IMR-90 (cell line): ENCODE measurements around the gene ERLIN1. TPM values are rescaled to one million over a fixed set of nuclear protein-coding genes. Genes with fewer than 3 reads are reported as not detected.

Source experiments
- ATAC-seq: fragments of 200-7000 bp; cut with Tn5 transposase; 2 replicates; pipeline ENCODE4 v1.9.1; 2020; ENCODE audit warnings: low read depth, mild to moderate bottlenecking, moderate library complexity
- BruUV-seq: library from RNA; stranded (reverse); fragments of 400-500 nt; replicated peaks from 2 replicates; lab custom pipeline; 2021; lab: Mats Ljungman, UMichigan
- CTCF ChIA-PET: fragments of 300-600 bp; formaldehyde crosslinking; extraction: SDS; loops from one replicate; lab custom pipeline; 2021; ENCODE audit warnings: antibody characterized with exemption; lab: Yijun Ruan, JAX
- POLR2A ChIA-PET: fragments of 300-600 bp; sonication (Branson Sonifier 250); formaldehyde crosslinking; loops from one replicate; lab custom pipeline; 2022; ENCODE audit warnings: antibody characterized with exemption; ENCODE audit not compliant: unreplicated experiment; lab: Charles Lee
- DNase-seq: peaks from one replicate; pipeline ENCODE4 v3.0.0; 2013
- H2AFZ ChIP-seq: replicated peaks from 2 replicates; pipeline ENCODE3; 2013; ENCODE audit warnings: low read length, mild to moderate bottlenecking; ENCODE audit not compliant: poor library complexity
- H2AK5ac ChIP-seq: 2 replicates; pipeline ENCODE4 v1.6.1; 2013; ENCODE audit warnings: low read depth, low read length, inconsistent platforms
- H2AK9ac ChIP-seq: replicated peaks from 2 replicates; pipeline ENCODE3; 2013; ENCODE audit warnings: mild to moderate bottlenecking, low read depth, low read length, moderate library complexity; ENCODE audit not compliant: poor library complexity
- H2BK120ac ChIP-seq: 2 replicates; pipeline ENCODE4 v1.6.1; 2013; ENCODE audit warnings: low read depth, low read length, inconsistent platforms
- H2BK15ac ChIP-seq: 3 replicates; pipeline ENCODE4 v1.6.1; 2013; ENCODE audit warnings: low read depth, low read length, inconsistent platforms
- H2BK20ac ChIP-seq: 2 replicates; pipeline ENCODE4 v1.6.1; 2013; ENCODE audit warnings: low read depth, mild to moderate bottlenecking, inconsistent platforms, low read length, moderate library complexity
- H2BK5ac ChIP-seq: 2 replicates; pipeline ENCODE4 v1.6.1; 2013; ENCODE audit warnings: mild to moderate bottlenecking, low read depth, low read length, inconsistent platforms; ENCODE audit not compliant: poor library complexity, severe bottlenecking
- H3K14ac ChIP-seq: replicated peaks from 2 replicates; pipeline ENCODE4 v1.6.1; 2013; ENCODE audit warnings: low read depth, low read length, inconsistent platforms
- H3K18ac ChIP-seq: 2 replicates; pipeline ENCODE4 v1.6.1; 2013; ENCODE audit warnings: low read depth, low read length, control low read depth
- H3K23ac ChIP-seq: 2 replicates; pipeline ENCODE4 v1.6.1; 2013; ENCODE audit warnings: low read depth, low read length, inconsistent platforms
- H3K27ac ChIP-seq: 2 replicates; pipeline ENCODE4 v1.5.1; 2013; ENCODE audit warnings: mild to moderate bottlenecking, control low read depth, low read length; ENCODE audit not compliant: insufficient read depth
- H3K27me3 ChIP-seq: 2 replicates; pipeline ENCODE4 v1.6.1; 2013; ENCODE audit warnings: low read length; ENCODE audit not compliant: control insufficient read depth, insufficient read depth
- H3K36me3 ChIP-seq: 2 replicates; pipeline ENCODE4 v1.6.1; 2013; ENCODE audit warnings: low read length, mixed read lengths; ENCODE audit not compliant: control insufficient read depth, insufficient read depth
- H3K4ac ChIP-seq: 2 replicates; pipeline ENCODE4 v1.6.1; 2013; ENCODE audit warnings: low read depth, low read length, inconsistent platforms
- H3K4me1 ChIP-seq: 2 replicates; pipeline ENCODE4 v1.6.1; 2013; ENCODE audit warnings: low read length, mixed read lengths; ENCODE audit not compliant: control insufficient read depth, insufficient read depth
- H3K4me2 ChIP-seq: 2 replicates; pipeline ENCODE4 v1.6.1; 2013; ENCODE audit warnings: low read depth, mild to moderate bottlenecking, control low read depth, low read length, moderate library complexity
- H3K4me3 ChIP-seq: 2 replicates; pipeline ENCODE4 v1.5.1; 2013; ENCODE audit warnings: low read depth, mild to moderate bottlenecking, control low read depth, low read length, moderate library complexity; ENCODE audit not compliant: insufficient read depth
- H3K56ac ChIP-seq: 2 replicates; pipeline ENCODE4 v1.6.1; 2013; ENCODE audit warnings: low read length, inconsistent platforms; ENCODE audit not compliant: insufficient read depth; ENCODE audit errors: extremely low read depth
- H3K79me1 ChIP-seq, 2 experiments: 2 replicates each; pipeline ENCODE4 v1.6.1; 2013; ENCODE audit warnings: low read length in 2 of 2, inconsistent platforms in 1 of 2, low read depth in 1 of 2
- H3K9ac ChIP-seq: 2 replicates; pipeline ENCODE4 v1.6.1; 2013; ENCODE audit warnings: low read depth, low read length, control low read depth
- H3K9me1 ChIP-seq: 2 replicates; pipeline ENCODE4 v1.6.1; 2013; ENCODE audit warnings: low read length, inconsistent platforms; ENCODE audit not compliant: insufficient read depth
- H3K9me3 ChIP-seq: 2 replicates; pipeline ENCODE4 v1.6.1; 2013; ENCODE audit warnings: low read length; ENCODE audit not compliant: control insufficient read depth, insufficient read depth
- H4K20me1 ChIP-seq: 2 replicates; pipeline ENCODE4 v1.6.1; 2013; ENCODE audit warnings: low read length, inconsistent platforms; ENCODE audit not compliant: insufficient read depth
- H4K5ac ChIP-seq: 2 replicates; pipeline ENCODE4 v1.6.1; 2013; ENCODE audit warnings: mild to moderate bottlenecking, low read depth, low read length, control low read depth
- H4K8ac ChIP-seq, 2 experiments: 2 replicates each; pipeline ENCODE4 v1.6.1; 2013; ENCODE audit warnings: low read depth in 2 of 2, low read length in 2 of 2, control low read depth in 1 of 2, inconsistent platforms in 1 of 2
- H4K91ac ChIP-seq: 2 replicates; pipeline ENCODE4 v1.6.1; 2013; ENCODE audit warnings: low read depth, low read length, inconsistent platforms; ENCODE audit not compliant: insufficient read depth
- CEBPB ChIP-seq: IDR thresholded peaks from 2 replicates; pipeline ENCODE4 v1.6.1; 2012; ENCODE audit warnings: low read depth, low read length, improper control_type of control experiment
- MXI1 ChIP-seq: IDR thresholded peaks from 2 replicates; pipeline ENCODE4 v1.6.1; 2012; ENCODE audit warnings: low read depth, mild to moderate bottlenecking, low read length, moderate library complexity, borderline replicate concordance
- RAD21 ChIP-seq: IDR thresholded peaks from 2 replicates; pipeline ENCODE4 v1.6.1; 2012; ENCODE audit warnings: low read length, improper control_type of control experiment
- WGBS, 2 experiments: methylation state at CpG; one replicate each; pipeline versions ENCODE4 v1.1.5 to v1.1.7; 2013; ENCODE audit warnings: missing lambda C conversion rate in 2 of 2; ENCODE audit not compliant: insufficient read length in 1 of 2; ENCODE audit errors: extremely low coverage in 2 of 2; 5-methylcytosine and 5-hydroxymethylcytosine counted together
- dilution Hi-C: fragments of 300-500 bp; cut with HindIII; formaldehyde crosslinking; loops from one replicate; pipeline ENCODE4 v1.14.3; 2018; ENCODE audit warnings: low sequenced_read_pairs; ENCODE audit not compliant: unreplicated experiment
- in situ Hi-C: fragments of 300-500 bp; cut with MboI; formaldehyde crosslinking; loops from 3 replicates; pipeline ENCODE4 v1.14.3; 2019; ENCODE audit warnings: low sequenced_read_pairs, inconsistent platforms, mixed read lengths
- intact Hi-C: fragments of 100-400 bp; cut with micrococcal nuclease; formaldehyde crosslinking; loops from 2 replicates; pipeline ENCODE4 v1.10.0; 2022
- polyA plus RNA-seq, 3 experiments: library from polyadenylated mRNA; depleted of rRNA; stranded (reverse); fragments of >200 nt; gene quantifications; 2 replicates each; pipeline ENCODE4 v1.2.3, GENCODE V29; 2012; ENCODE audit warnings: low replicate concordance in 1 of 3
- total RNA-seq: library from RNA; depleted of rRNA; stranded (reverse); fragments of >200 nt; gene quantifications from 2 replicates; pipeline ENCODE4 v1.2.3, GENCODE V29; 2012

The ERLIN1 gene
- total and polyA plus RNA-seq, 2 of the 4 experiments (the other 2 are of a cell fraction), result 31.5 to 33.9 TPM

DNA sequence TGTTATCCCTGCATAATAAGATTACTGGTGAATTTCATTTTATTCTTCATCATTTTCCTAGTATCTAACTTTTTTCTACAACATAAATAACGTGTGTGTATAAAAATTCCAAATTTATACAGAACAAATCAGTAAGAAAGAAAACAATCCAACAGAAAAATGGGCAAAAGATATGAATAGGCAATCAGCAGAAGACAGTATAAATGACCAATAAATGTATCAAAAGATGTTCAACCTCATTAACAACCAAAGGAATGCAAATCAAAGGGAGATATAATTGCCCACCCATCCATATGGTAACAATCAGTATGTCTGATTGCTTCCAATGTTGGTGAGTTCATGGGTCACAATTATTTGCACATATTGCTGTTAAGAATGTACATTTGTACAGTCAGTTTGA is 13.5 kb downstream of the ERLIN1 start:
- intact Hi-C loops (no loop called here), dilution Hi-C loops (no loop called here), in situ Hi-C loops (no loop called here)
- Histone ChIP-seq H3K9me1 (0 out of 2 replicates have a peak, but pooled peaks cover 3% of the 10 kb centered on the region), H2AK9ac (no peak overlapping the region), H3K79me1 (peaks cover 4 to 7% of the 10 kb centered on the region in 2 experiments; a peak in 2 of 4 replicates), H4K5ac (no peak overlapping the region), H4K20me1 (no peaks in the 10 kb centered on the region), H3K27ac (no peak overlapping the region), H2BK15ac (no peak overlapping the region), H3K4ac (no peak overlapping the region), H3K4me2 (no peak overlapping the region), H2AFZ (no peak overlapping the region), H3K36me3 (peaks cover 9% of the 10 kb centered on the region; the same call in 1 of the 2 replicates), H2BK20ac (no peak overlapping the region), H3K27me3 (no peaks in the 10 kb centered on the region), H3K18ac (no peak overlapping the region), H4K8ac (no peak overlapping the region), H4K91ac (no peak overlapping the region), H3K14ac (no peak overlapping the region), H3K4me3 (no peak overlapping the region), H2AK5ac (no peak overlapping the region), H3K9me3 (no peaks in the 10 kb centered on the region), H3K56ac (no peak overlapping the region), H2BK5ac (no peak overlapping the region), H2BK120ac (no peak overlapping the region), H3K4me1 (no peaks in the 10 kb centered on the region), H3K9ac (no peak overlapping the region), H3K23ac (no peak overlapping the region)
- no TSS peak for BruUV-seq
- CTCF ChIA-PET, result no interaction called here
- ATAC-seq (no peak), DNase-seq (no peak)
- no peak for TF ChIP-seq CEBPB
- TF ChIP-seq RAD21, result no peak
- TF ChIP-seq MXI1, result no peak
- no CpG with 5 or more reads among the region's 1 CpG for WGBS, 2 experiments
- POLR2A ChIA-PET, result no interaction called here
